SK-N-SH treated with all-trans-retinoic acid at 6 μM for 48 hours (cell line): Measurements from ENCODE around the gene CD99.
"Not testable (repeated sequence)": the region's sequence is repeated elsewhere in the genome, so short reads cannot be mapped to it uniquely, and the experiment has no call there.

Experiments used
- ATAC-seq: fragments of 200-7000 bp; cut with Tn5 transposase; 3 replicates; pipeline ENCODE4 v1.9.1; 2020; ENCODE audit warnings: mild to moderate bottlenecking, moderate library complexity
- ARNTL ChIP-seq: fragments of 450-650 bp; formaldehyde crosslinking; IDR thresholded peaks from 2 replicates; pipeline ENCODE4 v1.5.0; 2020; ENCODE audit warnings: low read depth, mild to moderate bottlenecking, moderate library complexity, borderline replicate concordance
- BACH2 ChIP-seq: fragments of 250-450 bp; sonication (Bioruptor Pico); IDR thresholded peaks from 2 replicates; pipeline ENCODE4 v1.9.0; 2021; ENCODE audit warnings: mild to moderate bottlenecking, borderline replicate concordance
- CREB5 ChIP-seq: fragments of 250-450 bp; sonication (Bioruptor Pico); IDR thresholded peaks from 2 replicates; pipeline ENCODE4 v1.5.1; 2020; ENCODE audit warnings: low read depth, mild to moderate bottlenecking, moderate library complexity
- CSDC2 ChIP-seq: fragments of 250-450 bp; sonication (Bioruptor Pico); IDR thresholded peaks from 2 replicates; pipeline ENCODE4 v1.5.0; 2020; ENCODE audit warnings: mild to moderate bottlenecking, moderate library complexity
- ISL1 ChIP-seq: fragments of 250-450 bp; sonication (Bioruptor Pico); IDR thresholded peaks from 2 replicates; pipeline ENCODE4 v2.1.2; 2022; ENCODE audit warnings: mild to moderate bottlenecking, moderate library complexity
- OSR1 ChIP-seq: fragments of 250-450 bp; sonication (Bioruptor Pico); IDR thresholded peaks from 2 replicates; pipeline ENCODE4 v1.8.0; 2022; ENCODE audit warnings: moderate library complexity, mild to moderate bottlenecking, inconsistent platforms
- PATZ1 ChIP-seq: fragments of 250-450 bp; sonication (Bioruptor Pico); IDR thresholded peaks from 2 replicates; pipeline ENCODE4 v1.8.0; 2020; ENCODE audit warnings: mild to moderate bottlenecking, moderate library complexity, borderline replicate concordance
- PPARA ChIP-seq: fragments of 250-450 bp; sonication (Bioruptor Pico); IDR thresholded peaks from 2 replicates; pipeline ENCODE4 v1.5.0; 2020; ENCODE audit warnings: mild to moderate bottlenecking, borderline replicate concordance
- SNAI2 ChIP-seq: fragments of 250-450 bp; sonication (Bioruptor Pico); IDR thresholded peaks from 2 replicates; pipeline ENCODE4 v1.5.0; 2020; ENCODE audit warnings: mild to moderate bottlenecking, moderate library complexity
- TCF4 ChIP-seq: fragments of 250-450 bp; sonication (Bioruptor Pico); IDR thresholded peaks from 2 replicates; pipeline ENCODE4 v1.8.0; 2021; ENCODE audit warnings: mild to moderate bottlenecking, moderate library complexity, borderline replicate concordance
- TOX ChIP-seq: fragments of 250-450 bp; sonication (Bioruptor Pico); IDR thresholded peaks from 2 replicates; pipeline ENCODE4 v1.8.0; 2021; ENCODE audit warnings: mild to moderate bottlenecking, moderate library complexity, borderline replicate concordance
- TSHZ2 ChIP-seq: fragments of 250-450 bp; sonication (Bioruptor Pico); IDR thresholded peaks from 2 replicates; pipeline ENCODE4 v1.5.0; 2020; ENCODE audit warnings: mild to moderate bottlenecking, moderate library complexity
- ZC3H10 ChIP-seq: fragments of 250-450 bp; sonication (Bioruptor Pico); IDR thresholded peaks from 2 replicates; pipeline ENCODE4 v1.5.1; 2021; ENCODE audit warnings: mild to moderate bottlenecking, moderate library complexity
- ZFP3 ChIP-seq: fragments of 250-450 bp; sonication (Bioruptor Pico); IDR thresholded peaks from 2 replicates; pipeline ENCODE4 v1.5.0; 2020; ENCODE audit warnings: mild to moderate bottlenecking, moderate library complexity
- ZFP30 ChIP-seq: fragments of 450-650 bp; formaldehyde crosslinking; IDR thresholded peaks from 2 replicates; pipeline ENCODE4 v1.5.0; 2022; ENCODE audit warnings: mild to moderate bottlenecking, moderate library complexity
- ZNF70 ChIP-seq: fragments of 450-650 bp; formaldehyde crosslinking; IDR thresholded peaks from 2 replicates; pipeline ENCODE4 v1.5.0; 2020; ENCODE audit warnings: mild to moderate bottlenecking, moderate library complexity

The CD99 gene

GRCh38 chrX:2672084-2672483 lies 19.0 kb upstream of the CD99 start:
- no peak for ATAC-seq
- no peak for TF ChIP-seq BACH2 (CRISPR knock-in tag)
- TF ChIP-seq PATZ1, result no peak
- no peak for TF ChIP-seq CSDC2 (CRISPR knock-in tag)
- TF ChIP-seq TSHZ2 (CRISPR knock-in tag), result no peak
- no peak for TF ChIP-seq ISL1 (CRISPR knock-in tag)
- no peak for TF ChIP-seq SNAI2 (CRISPR knock-in tag)
- no peak for TF ChIP-seq PPARA (CRISPR knock-in tag)
- TF ChIP-seq CREB5, result no peak
- no peak for TF ChIP-seq ARNTL (CRISPR knock-in tag)
- TF ChIP-seq ZFP30, result no peak
- TF ChIP-seq, all 23 proteins: peak for 0

- ATAC-seq, result no peak
- TF ChIP-seq TOX (CRISPR knock-in tag) (no peak), ZNF70 (CRISPR knock-in tag) (no peak), ZC3H10 (CRISPR knock-in tag) (no peak), BACH2 (CRISPR knock-in tag) (no peak), OSR1 (CRISPR knock-in tag) (no peak)
These were observed 17.5 kb upstream of the CD99 start for GRCh38 chrX:2673611-2674010.

- not testable (repeated sequence) for ATAC-seq
These were observed 15.4 kb upstream of the CD99 start for GRCh38 chrX:2675657-2676200.

GRCh38 chrX:2676794-2677675 lies 14.1 kb upstream of the CD99 start:
- TF ChIP-seq TOX (CRISPR knock-in tag) (peak; percentile 62; the same call in 1 of the 2 replicates), ZFP30 (no peak)
- peak; percentile 79 for ATAC-seq

- ATAC-seq, result peak; percentile 95
These were observed 13.3 kb upstream of the CD99 start for GRCh38 chrX:2677764-2678163.

GRCh38 chrX:2678583-2678982 lies 12.5 kb upstream of the CD99 start:
- ATAC-seq, result no peak
- no peak for TF ChIP-seq TOX (CRISPR knock-in tag)
- no peak for TF ChIP-seq PATZ1
- no peak for TF ChIP-seq ZFP3 (CRISPR knock-in tag)
- no peak for TF ChIP-seq ZNF70 (CRISPR knock-in tag)
- TF ChIP-seq CSDC2 (CRISPR knock-in tag), result no peak
- TF ChIP-seq TCF4 (CRISPR knock-in tag), result no peak
- TF ChIP-seq SNAI2 (CRISPR knock-in tag), result no peak

More at GRCh38 chrX:2677764-2678163, 13.3 kb upstream of the CD99 start:
- TF ChIP-seq ZC3H10 (CRISPR knock-in tag) (peak; percentile 43; the same call in 1 of the 2 replicates), TOX (CRISPR knock-in tag) (no peak)
